ENCODE results near the gene LPGAT1. TPM values are rescaled to one million over a fixed set of nuclear protein-coding genes. Genes with fewer than 3 reads are reported as not detected.

LPGAT1 gene
- polyA plus RNA-seq, 2 of the 4 experiments (the other 2 are of a cell fraction): 32.3 to 48.0 TPM

- Histone ChIP-seq H3K4me1 (peaks cover 15% of the 10 kb centered on the region), H3K9me3 (no peaks in the 10 kb centered on the region), H3K4me2 (no peak overlapping the region), H3K4me3 (no peak overlapping the region), H3K27ac (no peak overlapping the region)
- WGBS (ENCODE audit: missing lambda C conversion rate): 86% methylated on average over 3 of the region's 3 CpGs
- POLR2A ChIA-PET: no interaction called here
- ATAC-seq (no peak), DNase-seq (ENCODE audit: low read depth in 1 of 2, low spot score in 1 of 2) (no peak), FAIRE-seq (no peak)
- CTCF ChIA-PET: interaction anchor here (0.6 to 3.0 kb wide), 5 partner anchors 13 to 872 kb away, joined by 3 to 13 read pairs (median 3); no protein-coding TSS in a partner anchor
- TF ChIP-seq ZNF302 (CRISPR knock-in tag; IDR thresholded peaks at IDR 0.05) (no peak), KDM1A (IDR thresholded peaks at IDR 0.05; ENCODE audit: low read depth) (no peak), CBX2 (IDR thresholded peaks at IDR 0.05; ENCODE audit: borderline replicate concordance, low read depth) (no peak), TFCP2L1 (CRISPR knock-in tag; IDR thresholded peaks at IDR 0.05) (no peak), MAFK (IDR thresholded peaks at IDR 0.05; ENCODE audit: partially characterized antibody) (no peak), JUNB (IDR thresholded peaks at IDR 0.05) (no peak), RCOR1 (IDR thresholded peaks at IDR 0.05; ENCODE audit: low read depth, low read length) (no peak), ZC3H11A (IDR thresholded peaks at IDR 0.05) (no peak), FOSL2 (IDR thresholded peaks at IDR 0.05) (no peak), FOSL2 (CRISPR knock-in tag; IDR thresholded peaks at IDR 0.05) (no peak)
Observed at GRCh38 chr1:211748810-211749209, 81.8 kb downstream of the LPGAT1 start.

GRCh38 chr1:211742889-211743529 is 87.6 kb downstream of the LPGAT1 start:
- TF ChIP-seq ZFP36 (IDR thresholded peaks at IDR 0.05; ENCODE audit: borderline replicate concordance, partially characterized antibody) (no peak), JUN (IDR thresholded peaks at IDR 0.05) (no peak), SREBF2 (IDR thresholded peaks at IDR 0.05) (no peak), HMGXB4 (CRISPR knock-in tag; IDR thresholded peaks at IDR 0.05; ENCODE audit: borderline replicate concordance) (no peak), E2F6 (IDR thresholded peaks at IDR 0.05; ENCODE audit: borderline replicate concordance, low read depth) (no peak), RFX5 (IDR thresholded peaks at IDR 0.05) (no peak), KDM1A (IDR thresholded peaks at IDR 0.05; ENCODE audit: low read depth) (no peak), EP300 (IDR thresholded peaks at IDR 0.05) (no peak), TP53 (CRISPR knock-in tag; IDR thresholded peaks at IDR 0.05) (no peak), FOSL2 (IDR thresholded peaks at IDR 0.05) (no peak), FOSL2 (CRISPR knock-in tag; IDR thresholded peaks at IDR 0.05) (no peak), TFCP2L1 (CRISPR knock-in tag; IDR thresholded peaks at IDR 0.05) (no peak), HDAC2 (IDR thresholded peaks at IDR 0.05) (no peak), SMC3 (IDR thresholded peaks at IDR 0.05) (no peak), KDM5A (IDR thresholded peaks at IDR 0.05) (no peak), CEBPB (IDR thresholded peaks at IDR 0.05) (no peak), ZC3H11A (IDR thresholded peaks at IDR 0.05) (no peak), FOXS1 (CRISPR knock-in tag; IDR thresholded peaks at IDR 0.05) (no peak), BHLHE40 (IDR thresholded peaks at IDR 0.05; ENCODE audit: low read depth, low read length) (no peak), CBX8 (IDR thresholded peaks at IDR 0.05) (no peak), PBX3 (IDR thresholded peaks at IDR 0.05) (no peak)
- no peak for FAIRE-seq

More at GRCh38 chr1:211742889-211743529, 87.6 kb downstream of the LPGAT1 start:
- WGBS (ENCODE audit: missing lambda C conversion rate): 80% methylated on average over 4 of the region's 4 CpGs
- no peak overlapping the region for H3K4me3 ChIP-seq
- ATAC-seq: no peak
- ChIA-PET CTCF (interaction anchor here (1.1 to 2.5 kb wide), 6 partner anchors 10 to 328 kb away, joined by 3 to 18 read pairs (median 4); partner anchors contain the start of genes DTL and INTS7), POLR2A (no interaction called here)
- H3K9me3 ChIP-seq: no peaks in the 10 kb centered on the region
- H3K27ac ChIP-seq: no peak overlapping the region
- DNase-seq (ENCODE audit: low read depth in 1 of 2, low spot score in 1 of 2): no peak
- H3K4me2 ChIP-seq: no peak overlapping the region
- H3K4me1 ChIP-seq: peaks cover 21% of the 10 kb centered on the region
